Type B pancreatic cell (in vitro differentiated cells): ENCODE data around the gene RAI1. TPM values are rescaled to one million over a fixed set of nuclear protein-coding genes. Genes with fewer than 3 reads are reported as not detected.

ENCODE experiments used
- DNase-seq: peaks from one replicate; pipeline ENCODE4 v3.0.0; 2021; ENCODE audit warnings: mixed read lengths; ENCODE audit not compliant: unreplicated experiment; ENCODE audit errors: extremely low spot score
- H3K27ac Mint-ChIP-seq: 2 replicates; pipeline ENCODE4 v1.8.0; 2021; ENCODE audit warnings: mild to moderate bottlenecking, mixed read lengths
- H3K27me3 Mint-ChIP-seq: 2 replicates; pipeline ENCODE4 v1.8.0; 2021; ENCODE audit warnings: mixed read lengths
- H3K36me3 Mint-ChIP-seq: 2 replicates; pipeline ENCODE4 v1.8.0; 2021; ENCODE audit warnings: mixed read lengths
- H3K4me1 Mint-ChIP-seq: one replicate; pipeline ENCODE4 v1.8.0; 2021; ENCODE audit warnings: mixed read lengths; ENCODE audit not compliant: unreplicated experiment
- H3K4me3 Mint-ChIP-seq: 2 replicates; pipeline ENCODE4 v1.8.0; 2021; ENCODE audit warnings: mild to moderate bottlenecking, mixed read lengths
- H3K9me3 Mint-ChIP-seq: 2 replicates; pipeline ENCODE4 v1.8.0; 2021; ENCODE audit warnings: mixed read lengths
- total RNA-seq: library from RNA; stranded (reverse); gene quantifications from 2 replicates; pipeline ENCODE4 v1.2.1, GENCODE V29; 2021; ENCODE audit warnings: low replicate concordance
- TF ChIP-seq, protein P1 (sequence below): fragments of 200-600 bp; sonication (generic); conservative IDR thresholded peaks from 2 replicates; pipeline ENCODE4 v1.5.0; 2021; ENCODE audit warnings: antibody characterized with exemption, mild to moderate bottlenecking

The RAI1 gene
- total RNA-seq, 1 donor from 2014 or later = 61.1 TPM

GRCh38 chr17:17798573-17799255, 117.5 kb downstream of the RAI1 start:
- no peak overlapping the region for H3K4me3 Mint-ChIP-seq
- no peak overlapping the region for H3K27ac Mint-ChIP-seq
- peaks cover 10% of the 10 kb centered on the region for H3K4me1 Mint-ChIP-seq

DNA sequence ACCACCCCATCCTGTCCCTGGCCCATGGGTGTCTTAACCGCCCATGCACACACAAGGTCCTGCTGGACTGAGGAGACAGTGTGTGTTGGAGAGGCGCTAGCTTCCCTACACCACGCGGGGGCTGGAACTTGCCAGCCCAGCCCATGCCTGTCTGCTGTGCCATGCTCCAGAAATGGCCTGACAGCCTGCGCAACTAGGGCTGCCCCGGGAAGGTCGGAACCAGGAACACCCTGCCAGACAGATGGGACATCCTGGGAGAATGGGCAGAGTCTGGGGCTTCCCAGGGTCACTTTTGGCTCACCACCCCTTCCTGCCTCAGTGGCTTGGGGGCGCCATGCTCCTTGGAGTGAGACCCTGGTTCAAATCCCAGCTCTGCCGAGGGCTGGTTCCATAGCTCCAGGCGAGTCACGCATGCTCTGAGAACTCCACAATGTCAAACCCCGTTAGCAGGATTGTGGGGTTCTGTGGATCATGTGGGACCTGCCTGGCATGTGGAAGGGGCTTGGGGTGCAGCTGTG, 119.3 kb downstream of the RAI1 start:
- no peaks in the 10 kb centered on the region for H3K27me3 Mint-ChIP-seq
- TF ChIP-seq, protein P1, sequence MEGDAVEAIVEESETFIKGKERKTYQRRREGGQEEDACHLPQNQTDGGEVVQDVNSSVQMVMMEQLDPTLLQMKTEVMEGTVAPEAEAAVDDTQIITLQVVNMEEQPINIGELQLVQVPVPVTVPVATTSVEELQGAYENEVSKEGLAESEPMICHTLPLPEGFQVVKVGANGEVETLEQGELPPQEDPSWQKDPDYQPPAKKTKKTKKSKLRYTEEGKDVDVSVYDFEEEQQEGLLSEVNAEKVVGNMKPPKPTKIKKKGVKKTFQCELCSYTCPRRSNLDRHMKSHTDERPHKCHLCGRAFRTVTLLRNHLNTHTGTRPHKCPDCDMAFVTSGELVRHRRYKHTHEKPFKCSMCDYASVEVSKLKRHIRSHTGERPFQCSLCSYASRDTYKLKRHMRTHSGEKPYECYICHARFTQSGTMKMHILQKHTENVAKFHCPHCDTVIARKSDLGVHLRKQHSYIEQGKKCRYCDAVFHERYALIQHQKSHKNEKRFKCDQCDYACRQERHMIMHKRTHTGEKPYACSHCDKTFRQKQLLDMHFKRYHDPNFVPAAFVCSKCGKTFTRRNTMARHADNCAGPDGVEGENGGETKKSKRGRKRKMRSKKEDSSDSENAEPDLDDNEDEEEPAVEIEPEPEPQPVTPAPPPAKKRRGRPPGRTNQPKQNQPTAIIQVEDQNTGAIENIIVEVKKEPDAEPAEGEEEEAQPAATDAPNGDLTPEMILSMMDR = no peak
- H3K36me3 Mint-ChIP-seq = peaks cover 12% of the 10 kb centered on the region
- H3K4me1 Mint-ChIP-seq = peaks cover 10% of the 10 kb centered on the region
- H3K4me3 Mint-ChIP-seq = no peak overlapping the region
- H3K27ac Mint-ChIP-seq = no peak overlapping the region
- no peak for DNase-seq
- H3K9me3 Mint-ChIP-seq = no peaks in the 10 kb centered on the region

More at GRCh38 chr17:17798573-17799255, 117.5 kb downstream of the RAI1 start:
- TF ChIP-seq, protein P1 = no peak
- Mint-ChIP-seq H3K9me3 (no peaks in the 10 kb centered on the region), H3K27me3 (no peaks in the 10 kb centered on the region), H3K36me3 (peaks cover 5% of the 10 kb centered on the region)
- DNase-seq = no peak

DNA sequence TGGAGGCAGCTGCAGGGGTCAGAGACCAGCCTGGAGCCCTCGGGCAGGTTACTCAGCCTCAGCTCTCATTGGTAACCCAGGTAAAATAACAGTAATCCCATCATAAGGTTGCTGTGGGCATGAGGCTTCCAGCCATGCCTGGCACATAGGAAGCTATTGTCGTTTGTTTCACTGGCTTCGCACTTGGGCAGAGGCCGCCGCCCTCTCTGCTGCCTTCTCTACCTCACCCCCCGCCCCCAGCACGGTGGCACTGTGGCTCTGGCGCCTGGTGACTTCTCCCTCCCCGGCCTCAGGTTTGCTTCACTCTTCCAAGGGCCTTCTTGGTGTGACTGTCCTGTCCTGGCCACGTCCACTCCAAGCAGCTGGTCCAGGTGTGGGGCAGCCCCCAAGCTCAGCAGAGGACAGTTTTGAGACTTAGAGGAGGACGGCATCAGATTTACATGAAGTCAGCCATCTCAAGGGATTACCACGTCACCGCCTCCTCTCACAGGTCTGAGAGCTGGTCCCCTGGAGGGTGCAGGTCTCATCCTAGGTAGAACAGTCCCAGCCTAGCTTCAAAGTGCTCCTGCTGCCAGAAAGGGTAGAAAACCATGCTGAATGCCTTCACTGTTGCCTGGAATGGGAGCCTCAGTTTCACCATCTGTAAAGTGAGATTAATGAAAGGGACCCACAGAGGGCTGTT, 120.7 kb downstream of the RAI1 start:
- H3K36me3 Mint-ChIP-seq = peaks cover 18% of the 10 kb centered on the region
- no peak overlapping the region for H3K27ac Mint-ChIP-seq
- H3K4me1 Mint-ChIP-seq = peaks cover 17% of the 10 kb centered on the region
- H3K9me3 Mint-ChIP-seq = no peaks in the 10 kb centered on the region
- DNase-seq = no peak
- H3K4me3 Mint-ChIP-seq = no peak overlapping the region
- H3K27me3 Mint-ChIP-seq = no peaks in the 10 kb centered on the region
- TF ChIP-seq, protein P1 = no peak

GRCh38 chr17:17804007-17804406, 122.7 kb downstream of the RAI1 start:
- Mint-ChIP-seq H3K4me1 (peaks cover 22% of the 10 kb centered on the region), H3K9me3 (no peaks in the 10 kb centered on the region), H3K27me3 (no peaks in the 10 kb centered on the region), H3K27ac (peak overlapping the region; percentile 75), H3K36me3 (peaks cover 21% of the 10 kb centered on the region), H3K4me3 (peak overlapping the region; percentile 56)
- TF ChIP-seq, protein P1 = no peak
- DNase-seq = no peak

GRCh38 chr17:17805575-17805974, 124.3 kb downstream of the RAI1 start:
- Mint-ChIP-seq H3K36me3 (peaks cover 21% of the 10 kb centered on the region), H3K9me3 (no peaks in the 10 kb centered on the region), H3K4me3 (peak overlapping the region; percentile 24), H3K4me1 (peaks cover 18% of the 10 kb centered on the region), H3K27ac (peak overlapping the region; percentile 76), H3K27me3 (no peaks in the 10 kb centered on the region)
- TF ChIP-seq, protein P1 = no peak
- DNase-seq = no peak
